Measurements from ENCODE around the gene ANKS1B. TPM values are rescaled to one million over a fixed set of nuclear protein-coding genes. Genes with fewer than 3 reads are reported as not detected.

The ANKS1B gene
- total RNA-seq, 5 donors from 2014 or later (not counting 1 experiment from before 2014, with no cell fraction given) = 0.18 to 0.47 (median 0.19) TPM; not detected in 2

DNA sequence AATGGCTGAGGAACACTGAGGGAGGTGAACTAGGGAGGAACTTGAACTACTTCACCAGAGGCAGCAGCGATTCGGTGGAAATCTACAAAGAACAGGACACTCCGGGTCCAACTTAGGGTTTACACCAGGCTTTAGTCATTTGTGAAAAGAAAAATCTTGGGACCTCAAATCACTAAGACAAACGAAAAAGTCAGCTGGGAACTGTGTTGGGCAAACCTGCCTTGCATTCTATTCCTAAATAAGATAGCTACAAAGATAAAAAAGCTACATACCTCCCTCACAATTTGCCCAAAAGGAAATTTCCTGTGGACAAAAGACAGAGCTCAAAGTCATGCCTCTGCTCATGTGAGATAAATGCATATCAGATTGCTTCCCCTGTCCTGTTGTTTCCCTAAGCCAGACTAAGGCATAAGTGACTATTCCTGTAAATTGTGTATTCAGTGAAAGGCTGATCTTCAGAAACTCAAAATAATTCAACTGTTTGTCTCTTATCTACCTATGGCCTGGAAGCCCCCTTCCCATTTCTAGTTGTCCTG is 1233.1 kb downstream of the ANKS1B start:
- CTCF ChIA-PET = no interaction called here
- H3K36me3 ChIP-seq (ENCODE audit: control insufficient read depth in 2 of 2, extremely low read depth in 1 of 2, insufficient read depth in 1 of 2, low read length in 1 of 2) = no peaks in the 10 kb centered on the region

DNA sequence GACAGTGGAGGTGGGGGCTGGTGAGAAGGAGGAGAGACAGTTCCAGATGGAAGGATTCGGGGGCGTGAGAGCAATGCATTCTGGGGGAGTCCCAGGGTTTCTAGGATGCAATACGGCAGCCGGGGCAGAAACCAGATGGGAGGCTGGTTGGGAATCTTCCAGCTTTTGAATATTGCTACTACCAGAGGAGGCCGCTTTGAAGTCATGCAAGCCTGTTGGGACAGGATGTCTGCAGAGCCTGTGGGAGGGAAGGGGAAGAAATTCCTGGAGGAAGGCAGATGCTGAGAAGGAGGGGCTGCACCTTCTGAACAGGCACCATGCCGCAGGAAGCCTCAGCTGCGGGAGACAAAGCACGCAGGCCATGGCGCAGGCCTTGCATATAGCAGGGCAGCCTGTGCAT is 1234.2 kb downstream of the ANKS1B start:
- H3K9me3 ChIP-seq = no peaks in the 10 kb centered on the region
- H3K4me1 ChIP-seq (ENCODE audit: control insufficient read depth in 1 of 2, extremely low read depth in 1 of 2, insufficient read depth in 2 of 2, low read length in 2 of 2) = peaks cover 0 to 9% of the 10 kb centered on the region in 2 experiments
- CTCF ChIA-PET = no interaction called here
- Mint-ChIP-seq H3K4me1 (peaks cover 9 to 18% (median 9%) of the 10 kb centered on the region in 3 donors), H3K4me3 (no peak overlapping the region), H3K9me3 (no peaks in the 10 kb centered on the region), H3K27ac (no peak overlapping the region), H3K36me3 (no peaks in the 10 kb centered on the region), H3K27me3 (peaks cover 23 to 39% of the 10 kb centered on the region in 2 donors)
- POLR2A ChIA-PET = no interaction called here
- peaks cover 5 to 18% of the 10 kb centered on the region in 2 experiments for H3K27me3 ChIP-seq (replicated peaks in 1 of 2; ENCODE audit: control insufficient read depth in 2 of 2, extremely low read depth in 1 of 2, insufficient read depth in 2 of 2, low read length in 1 of 2)
- no peaks in the 10 kb centered on the region for H3K36me3 ChIP-seq (ENCODE audit: control insufficient read depth in 2 of 2, extremely low read depth in 1 of 2, insufficient read depth in 1 of 2, low read length in 1 of 2)
- DNase-seq (no peak), ATAC-seq (replicated peaks in 1 of 4) (no peak)
- 86% methylated on average over 9 of the region's 9 CpGs for WGBS (ENCODE audit: insufficient coverage)
- H3K4me3 ChIP-seq (ENCODE audit: control insufficient read depth in 1 of 2, extremely low read depth in 1 of 2, low read length in 1 of 2) = no peak overlapping the region
- no peak overlapping the region for H3K27ac ChIP-seq (ENCODE audit: low read length)

More for the DNA sequence above, 1233.1 kb downstream of the ANKS1B start:
- Histone ChIP-seq H3K9me3 (no peaks in the 10 kb centered on the region), H3K27ac (ENCODE audit: low read length) (no peak overlapping the region), H3K27me3 (replicated peaks in 1 of 2; ENCODE audit: control insufficient read depth in 2 of 2, extremely low read depth in 1 of 2, insufficient read depth in 2 of 2, low read length in 1 of 2) (peaks cover 1 to 10% of the 10 kb centered on the region in 2 experiments), H3K4me3 (ENCODE audit: control insufficient read depth in 1 of 2, extremely low read depth in 1 of 2, low read length in 1 of 2) (no peak overlapping the region), H3K4me1 (ENCODE audit: control insufficient read depth in 1 of 2, extremely low read depth in 1 of 2, insufficient read depth in 2 of 2, low read length in 2 of 2) (no peaks in the 10 kb centered on the region)
- Mint-ChIP-seq H3K4me3 (no peak overlapping the region), H3K27me3 (peaks cover 15 to 31% of the 10 kb centered on the region in 2 donors), H3K4me1 (peaks cover under 1 to 9% (median under 1%) of the 10 kb centered on the region in 3 donors), H3K36me3 (no peaks in the 10 kb centered on the region), H3K27ac (no peak overlapping the region), H3K9me3 (no peaks in the 10 kb centered on the region)
- POLR2A ChIA-PET = no interaction called here
- DNase-seq (no peak), ATAC-seq (replicated peaks in 1 of 4) (no peak)
- WGBS (ENCODE audit: insufficient coverage) = 40% methylated on average over 1 of the region's 4 CpGs

DNA sequence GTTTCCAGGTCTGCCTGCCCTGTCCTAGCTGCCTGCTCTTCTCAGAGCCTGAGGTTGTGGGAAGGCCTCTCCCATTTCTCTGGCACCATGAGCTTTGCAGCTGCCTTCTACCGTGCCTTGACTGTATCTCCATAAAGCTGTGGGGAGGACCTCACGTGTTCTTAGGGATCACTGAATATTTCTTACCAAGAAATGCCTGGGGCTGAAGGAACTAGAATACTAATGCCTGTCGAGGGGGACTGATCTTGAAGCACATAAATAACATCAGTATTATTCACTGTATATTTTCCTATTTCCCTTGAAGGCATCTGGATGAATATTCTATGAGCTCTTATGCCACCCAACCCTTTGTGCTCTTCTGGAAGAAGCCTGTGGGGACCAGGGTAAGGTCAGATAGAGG is 1236.3 kb downstream of the ANKS1B start:
- ATAC-seq (replicated peaks in 1 of 4) = no peak
- DNase-seq = no peak
- Histone ChIP-seq H3K4me1 (ENCODE audit: control insufficient read depth in 1 of 2, extremely low read depth in 1 of 2, insufficient read depth in 2 of 2, low read length in 2 of 2) (peaks cover 0 to 13% of the 10 kb centered on the region in 2 experiments), H3K4me3 (ENCODE audit: control insufficient read depth in 1 of 2, extremely low read depth in 1 of 2, low read length in 1 of 2) (no peak overlapping the region), H3K9me3 (no peaks in the 10 kb centered on the region), H3K27me3 (replicated peaks in 1 of 2; ENCODE audit: control insufficient read depth in 2 of 2, extremely low read depth in 1 of 2, insufficient read depth in 2 of 2, low read length in 1 of 2) (peaks cover 5 to 19% of the 10 kb centered on the region in 2 experiments), H3K27ac (ENCODE audit: low read length) (no peak overlapping the region), H3K36me3 (ENCODE audit: control insufficient read depth in 2 of 2, extremely low read depth in 1 of 2, insufficient read depth in 1 of 2, low read length in 1 of 2) (no peaks in the 10 kb centered on the region)
- H3K27ac Mint-ChIP-seq = no peak overlapping the region
- no peak overlapping the region for H3K4me3 Mint-ChIP-seq
- H3K27me3 Mint-ChIP-seq = peaks cover 23 to 35% of the 10 kb centered on the region in 2 donors
- no peaks in the 10 kb centered on the region for H3K9me3 Mint-ChIP-seq
- WGBS (ENCODE audit: insufficient coverage) = 82% methylated on average over 2 of the region's 3 CpGs
- peaks cover 9 to 13% (median 11%) of the 10 kb centered on the region in 3 donors for H3K4me1 Mint-ChIP-seq
- ChIA-PET CTCF (interaction anchor here in 1 of 2 donors (0.7 kb wide), 1 partner anchor 1830 kb away, joined by 3 read pairs; no protein-coding TSS in a partner anchor), POLR2A (interaction anchor here in 1 of 2 donors (0.5 kb wide), 1 partner anchor 52 kb away, joined by 3 read pairs; no protein-coding TSS in a partner anchor)
- no peaks in the 10 kb centered on the region for H3K36me3 Mint-ChIP-seq

DNA sequence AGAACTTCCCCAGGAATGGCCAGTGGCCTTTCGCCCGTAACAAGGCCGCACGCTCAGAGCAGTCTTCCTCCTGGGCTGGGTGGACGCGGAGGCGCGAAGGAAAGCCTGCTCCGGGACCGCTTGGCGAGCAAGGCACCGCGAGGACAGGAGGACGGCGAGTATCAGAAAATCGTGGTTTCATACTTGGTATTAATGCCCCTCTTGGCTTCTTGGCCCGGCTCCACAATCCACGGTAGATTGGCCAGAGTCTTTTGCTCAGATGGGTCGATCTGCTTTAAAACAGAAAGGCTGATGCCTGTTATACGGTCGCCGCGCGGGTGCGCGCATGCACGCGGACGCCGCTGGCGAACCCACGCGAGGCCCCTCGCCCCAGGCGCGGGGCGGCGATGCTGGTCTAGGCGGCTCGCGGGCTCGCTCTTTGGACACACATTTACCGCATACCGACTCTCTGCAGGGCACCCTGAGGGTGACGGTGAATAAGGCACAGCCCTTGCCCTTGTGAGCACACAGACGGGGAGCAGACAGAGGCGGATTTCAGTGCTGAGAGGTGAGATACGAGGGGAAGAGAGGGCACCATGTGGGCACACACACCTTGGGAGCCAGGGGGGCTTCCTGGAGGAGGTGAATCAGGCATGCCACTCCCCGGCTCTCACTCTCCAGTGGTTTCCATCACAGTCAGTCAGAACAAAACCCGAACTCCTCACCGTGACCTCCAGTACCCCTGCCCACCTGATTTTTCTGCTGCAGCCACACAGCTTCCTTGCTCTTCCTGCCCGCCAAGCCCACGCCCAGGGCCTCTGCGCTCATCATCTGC is 1239.0 kb downstream of the ANKS1B start:
- DNase-seq = peak in 14 of 35 experiments; percentile 1 to 30 (median 9)
- Mint-ChIP-seq H3K27ac (peak overlapping the region in 1 of 2 donors; percentile 50), H3K9me3 (no peaks in the 10 kb centered on the region), H3K27me3 (peaks cover 23 to 35% of the 10 kb centered on the region in 2 donors), H3K36me3 (no peaks in the 10 kb centered on the region), H3K4me1 (peaks cover 9 to 16% (median 16%) of the 10 kb centered on the region in 3 donors), H3K4me3 (peak overlapping the region; percentile 74 to 82 (median 75))
- H3K4me3 ChIP-seq (ENCODE audit: control insufficient read depth in 1 of 2, extremely low read depth in 1 of 2, low read length in 1 of 2) = peak overlapping the region; percentile 44 to 56
- peaks cover 0 to 13% of the 10 kb centered on the region in 2 experiments for H3K4me1 ChIP-seq (ENCODE audit: control insufficient read depth in 1 of 2, extremely low read depth in 1 of 2, insufficient read depth in 2 of 2, low read length in 2 of 2)
- no peaks in the 10 kb centered on the region for H3K36me3 ChIP-seq (ENCODE audit: control insufficient read depth in 2 of 2, extremely low read depth in 1 of 2, insufficient read depth in 1 of 2, low read length in 1 of 2)
- POLR2A ChIA-PET = no interaction called here
- ATAC-seq (replicated peaks in 1 of 4) = peak; percentile 42 to 58 (median 50)
- H3K27ac ChIP-seq (ENCODE audit: low read length) = no peak overlapping the region
- peaks cover under 1% of the 10 kb centered on the region for H3K9me3 ChIP-seq
- CTCF ChIA-PET = no interaction called here
- WGBS (ENCODE audit: insufficient coverage) = 5% methylated on average over 46 of the region's 54 CpGs
- peaks cover 5 to 22% of the 10 kb centered on the region in 2 experiments for H3K27me3 ChIP-seq (replicated peaks in 1 of 2; ENCODE audit: control insufficient read depth in 2 of 2, extremely low read depth in 1 of 2, insufficient read depth in 2 of 2, low read length in 1 of 2)

DNA sequence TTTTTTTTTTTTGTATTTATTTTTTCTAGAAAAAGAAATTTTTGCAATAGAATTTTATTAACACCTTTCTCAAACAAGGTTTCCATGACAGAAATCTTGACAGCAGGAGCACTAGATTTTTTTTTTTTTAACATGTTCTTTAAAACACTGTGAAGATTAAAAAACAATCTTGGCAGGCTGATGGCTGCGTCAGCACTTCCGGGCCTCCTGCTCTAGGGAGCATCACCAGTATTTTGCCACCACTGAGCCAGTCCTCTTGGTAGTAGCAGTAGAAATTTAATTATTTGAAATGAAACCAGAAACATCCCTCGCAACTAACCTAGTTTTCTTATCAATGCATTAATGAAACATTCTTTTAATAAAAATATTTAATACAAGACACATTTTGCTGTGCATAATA is 1240.1 kb downstream of the ANKS1B start:
- H3K4me3 Mint-ChIP-seq = peak overlapping the region; percentile 21 to 75 (median 38)
- peak in 1 of 4 experiments; percentile 52 for ATAC-seq (replicated peaks in 1 of 4)

DNA sequence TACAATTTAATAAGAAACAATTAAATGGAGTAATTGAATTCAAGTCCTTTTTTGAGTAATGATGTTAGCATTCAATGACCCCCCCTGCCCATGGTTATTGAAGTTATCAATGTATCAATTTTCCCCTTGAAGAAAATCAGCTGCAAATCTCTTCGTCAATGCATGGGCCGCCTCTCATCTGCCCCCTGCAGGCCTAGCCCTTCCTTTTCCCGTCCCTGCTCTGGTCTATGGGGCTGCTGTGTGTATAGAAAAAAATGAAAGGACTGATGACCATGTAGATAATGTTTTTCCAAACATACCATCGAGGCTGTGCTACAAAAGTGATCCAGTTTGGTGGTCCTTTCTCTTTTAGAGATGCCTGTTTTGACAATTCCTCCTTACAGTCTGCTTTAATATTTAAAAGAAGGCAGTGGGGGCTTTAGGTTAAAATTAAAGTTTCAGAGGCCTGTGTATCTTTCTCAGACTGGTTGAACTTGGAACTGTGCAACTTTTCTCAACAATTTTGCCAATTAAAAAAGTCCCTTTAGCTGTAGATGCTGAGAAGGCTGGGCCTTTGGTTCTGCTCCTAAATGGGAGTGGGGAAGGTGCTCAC is 1241.3 kb downstream of the ANKS1B start:
- H3K27ac Mint-ChIP-seq = no peak overlapping the region
- CTCF ChIA-PET = no interaction called here
- Histone ChIP-seq H3K27ac (ENCODE audit: low read length) (no peak overlapping the region), H3K4me1 (ENCODE audit: control insufficient read depth in 1 of 2, extremely low read depth in 1 of 2, insufficient read depth in 2 of 2, low read length in 2 of 2) (peaks cover 0 to 13% of the 10 kb centered on the region in 2 experiments), H3K4me3 (ENCODE audit: control insufficient read depth in 1 of 2, extremely low read depth in 1 of 2, low read length in 1 of 2) (no peak overlapping the region), H3K27me3 (replicated peaks in 1 of 2; ENCODE audit: control insufficient read depth in 2 of 2, extremely low read depth in 1 of 2, insufficient read depth in 2 of 2, low read length in 1 of 2) (peaks cover 5 to 16% of the 10 kb centered on the region in 2 experiments), H3K9me3 (peaks cover 2% of the 10 kb centered on the region), H3K36me3 (ENCODE audit: control insufficient read depth in 2 of 2, extremely low read depth in 1 of 2, insufficient read depth in 1 of 2, low read length in 1 of 2) (no peaks in the 10 kb centered on the region)
- no peaks in the 10 kb centered on the region for H3K9me3 Mint-ChIP-seq
- peak in 6 of 35 experiments; percentile 5 to 38 (median 20) for DNase-seq
- no peaks in the 10 kb centered on the region for H3K36me3 Mint-ChIP-seq
- peaks cover 9 to 16% (median 16%) of the 10 kb centered on the region in 3 donors for H3K4me1 Mint-ChIP-seq
- WGBS (ENCODE audit: insufficient coverage) = no CpG with 5 or more reads among the region's 4 CpGs
- POLR2A ChIA-PET = no interaction called here
- H3K4me3 Mint-ChIP-seq = no peak overlapping the region
- peaks cover 19 to 21% of the 10 kb centered on the region in 2 donors for H3K27me3 Mint-ChIP-seq
- ATAC-seq (replicated peaks in 1 of 4) = peak in 1 of 4 experiments; percentile 49

More for the DNA sequence above, 1240.1 kb downstream of the ANKS1B start:
- Mint-ChIP-seq H3K27ac (no peak overlapping the region), H3K9me3 (no peaks in the 10 kb centered on the region), H3K27me3 (peaks cover 23 to 27% of the 10 kb centered on the region in 2 donors), H3K36me3 (no peaks in the 10 kb centered on the region), H3K4me1 (peaks cover 9 to 16% (median 16%) of the 10 kb centered on the region in 3 donors)
- peaks cover 2% of the 10 kb centered on the region for H3K9me3 ChIP-seq
- H3K27ac ChIP-seq (ENCODE audit: low read length) = no peak overlapping the region
- CTCF ChIA-PET = no interaction called here
- DNase-seq = peak in 10 of 35 experiments; percentile 7 to 32 (median 16)
- no peaks in the 10 kb centered on the region for H3K36me3 ChIP-seq (ENCODE audit: control insufficient read depth in 2 of 2, extremely low read depth in 1 of 2, insufficient read depth in 1 of 2, low read length in 1 of 2)
- H3K4me1 ChIP-seq (ENCODE audit: control insufficient read depth in 1 of 2, extremely low read depth in 1 of 2, insufficient read depth in 2 of 2, low read length in 2 of 2) = peaks cover 0 to 13% of the 10 kb centered on the region in 2 experiments
- no peak overlapping the region for H3K4me3 ChIP-seq (ENCODE audit: control insufficient read depth in 1 of 2, extremely low read depth in 1 of 2, low read length in 1 of 2)
- WGBS (ENCODE audit: insufficient coverage) = no CpG with 5 or more reads among the region's 3 CpGs
- peaks cover 5 to 17% of the 10 kb centered on the region in 2 experiments for H3K27me3 ChIP-seq (replicated peaks in 1 of 2; ENCODE audit: control insufficient read depth in 2 of 2, extremely low read depth in 1 of 2, insufficient read depth in 2 of 2, low read length in 1 of 2)
- POLR2A ChIA-PET = no interaction called here
